GM12878 (cell line): ENCODE results near the gene CLIC3. TPM values are rescaled to one million over a fixed set of nuclear protein-coding genes. Genes with fewer than 3 reads are reported as not detected.

ENCODE experiments used
- ATAC-seq: fragments of 200-7000 bp; cut with Tn5 transposase; 3 replicates; pipeline ENCODE4 v1.9.1; 2020; ENCODE audit warnings: mild to moderate bottlenecking, moderate library complexity
- BruUV-seq: library from RNA; stranded (reverse); fragments of 400-500 nt; replicated peaks from 2 replicates; lab custom pipeline; 2021; lab: Mats Ljungman, UMichigan
- CTCF ChIA-PET: fragments of 300-600 bp; sonication (Branson Sonifier 250); formaldehyde crosslinking; extraction: SDS; loops from one replicate; lab custom pipeline; 2021; ENCODE audit warnings: inconsistent platforms; lab: Yijun Ruan, JAX
- POLR2A ChIA-PET: fragments of 350-600 bp; formaldehyde crosslinking; extraction: SDS; loops from one replicate; lab custom pipeline; 2021; ENCODE audit warnings: inconsistent platforms; lab: Charles Lee
- RAD21 ChIA-PET: fragments of 300-600 bp; sonication (Branson Sonifier 250); formaldehyde crosslinking; loops from one replicate; lab custom pipeline; 2023; ENCODE audit warnings: antibody characterized with exemption; ENCODE audit not compliant: unreplicated experiment; lab: Charles Lee
- SMC1A ChIA-PET: fragments of 300-600 bp; sonication (Branson Sonifier 250); formaldehyde crosslinking; loops from one replicate; lab custom pipeline; 2023; ENCODE audit not compliant: unreplicated experiment, uncharacterized antibody; lab: Charles Lee
- DNase-seq: peaks from one replicate; pipeline ENCODE4 v3.0.0-alpha.2; 2011; ENCODE audit warnings: low read depth, low spot score
- FAIRE-seq: peaks from 3 replicates; lab custom pipeline; 2011; peaks lifted over from hg19 to GRCh38; lab: Jason Lieb, UNC
- H2AFZ ChIP-seq: 2 replicates; pipeline ENCODE4 v1.6.0; 2011; ENCODE audit warnings: low read depth, low read length, control low read depth; ENCODE audit not compliant: control insufficient read depth
- H3K27ac ChIP-seq: 2 replicates; pipeline ENCODE4 v1.5.1; 2011; ENCODE audit warnings: control low read depth; ENCODE audit not compliant: control insufficient read depth, insufficient read depth
- H3K27me3 ChIP-seq, 2 experiments: replicated peaks in 1 of 2; 2 replicates each; pipeline versions ENCODE4 v1.6.0 to v1.6.1; 2011; ENCODE audit warnings: low read length in 1 of 2; ENCODE audit not compliant: control insufficient read depth in 2 of 2, insufficient read depth in 2 of 2
- H3K36me3 ChIP-seq, 2 experiments: 2 replicates each; pipeline ENCODE4 v1.5.1; 2011; ENCODE audit warnings: low read length in 1 of 2; ENCODE audit not compliant: control insufficient read depth in 2 of 2, insufficient read depth in 2 of 2
- H3K4me1 ChIP-seq: 2 replicates; pipeline ENCODE4 v1.6.1; 2011; ENCODE audit warnings: mild to moderate bottlenecking, low read length, moderate library complexity, mixed read lengths; ENCODE audit not compliant: control insufficient read depth, insufficient read depth
- H3K4me2 ChIP-seq: 2 replicates; pipeline ENCODE4 v1.6.0; 2011; ENCODE audit warnings: control low read depth; ENCODE audit not compliant: control insufficient read depth, insufficient read depth
- H3K4me3 ChIP-seq: fragments of 200-600 bp; sonication (generic); 2 replicates; pipeline ENCODE4 v1.5.1; 2016
- H3K79me2 ChIP-seq: 2 replicates; pipeline ENCODE4 v1.6.0; 2011; ENCODE audit warnings: low read length; ENCODE audit not compliant: control insufficient read depth, insufficient read depth
- H3K9ac ChIP-seq: 2 replicates; pipeline ENCODE4 v1.8.0; 2011; ENCODE audit warnings: low read length, control low read depth, mixed read lengths; ENCODE audit not compliant: control insufficient read depth, insufficient read depth
- H3K9me3 ChIP-seq: replicated peaks from 3 replicates; pipeline ENCODE4 v1.5.1; 2011; ENCODE audit warnings: mild to moderate bottlenecking, low read length; ENCODE audit not compliant: control insufficient read depth, insufficient read depth
- H4K20me1 ChIP-seq: 2 replicates; pipeline ENCODE4 v1.6.0; 2011; ENCODE audit not compliant: control insufficient read depth, insufficient read depth
- CHD1 ChIP-seq: IDR thresholded peaks from 2 replicates; pipeline ENCODE4 v1.6.1; 2012; ENCODE audit warnings: low read depth, low read length, improper control_type of control experiment
- ESRRA ChIP-seq: IDR thresholded peaks from 2 replicates; pipeline ENCODE4 v1.6.1; 2012; ENCODE audit warnings: mild to moderate bottlenecking, low read length, improper control_type of control experiment
- GATAD2B ChIP-seq: fragments of 450-650 bp; conservative IDR thresholded peaks from 2 replicates; pipeline ENCODE4 v1.6.1; 2017; ENCODE audit warnings: low read depth, mild to moderate bottlenecking, moderate library complexity
- HSF1 ChIP-seq: fragments of 150-350 bp; IDR thresholded peaks from 2 replicates; pipeline ENCODE4 v1.6.1; 2014; ENCODE audit warnings: mild to moderate bottlenecking, low read depth, low read length
- IKZF2 ChIP-seq, 2 experiments: fragments of 450-650 bp; IDR thresholded peaks; 2 replicates each; pipeline ENCODE4 v1.6.1; 2017; ENCODE audit warnings: mild to moderate bottlenecking in 2 of 2, moderate library complexity in 2 of 2
- MTA3 ChIP-seq: IDR thresholded peaks from 2 replicates; pipeline ENCODE4 v1.6.1; 2012; ENCODE audit warnings: low read length, inconsistent platforms, borderline replicate concordance
- MXI1 ChIP-seq: fragments of 150-350 bp; IDR thresholded peaks from 2 replicates; pipeline ENCODE4 v1.6.1; 2011; ENCODE audit warnings: low read depth, mild to moderate bottlenecking, inconsistent platforms, low read length, improper control_type of control experiment
- MYB ChIP-seq: fragments of 150-350 bp; IDR thresholded peaks from 2 replicates; pipeline ENCODE4 v1.6.1; 2014; ENCODE audit warnings: mild to moderate bottlenecking, low read depth, low read length, borderline replicate concordance
- NFIC ChIP-seq: IDR thresholded peaks from 2 replicates; pipeline ENCODE4 v1.6.1; 2012; ENCODE audit warnings: low read depth, mild to moderate bottlenecking, inconsistent platforms, low read length, moderate library complexity
- PAX5 ChIP-seq: IDR thresholded peaks from 2 replicates; pipeline ENCODE4 v1.6.1; 2011; ENCODE audit warnings: low read depth, low read length, borderline replicate concordance
- POLR2AphosphoS2 ChIP-seq: IDR thresholded peaks from 2 replicates; pipeline ENCODE4 v1.6.1; 2011; ENCODE audit warnings: low read depth, mild to moderate bottlenecking, low read length, improper control_type of control experiment, moderate library complexity
- SMAD5 ChIP-seq: IDR thresholded peaks from 2 replicates; pipeline ENCODE4 v1.6.1; 2016; ENCODE audit warnings: antibody characterized with exemption, low read depth
- SREBF2 ChIP-seq: IDR thresholded peaks from 2 replicates; pipeline ENCODE4 v1.6.1; 2012; ENCODE audit warnings: mild to moderate bottlenecking, low read length
- ZNF217 ChIP-seq: fragments of 450-650 bp; IDR thresholded peaks from 2 replicates; pipeline ENCODE4 v1.6.1; 2017; ENCODE audit warnings: antibody characterized with exemption, mild to moderate bottlenecking
- ZNF274 ChIP-seq: IDR thresholded peaks from one replicate; pipeline ENCODE4 v1.8.0; 2011; ENCODE audit not compliant: insufficient read length, insufficient read depth
- WGBS: methylation state at CpG from one replicate; pipeline ENCODE4 v1.1.6; 2016; ENCODE audit warnings: low lambda C conversion rate; ENCODE audit not compliant: insufficient replicate concordance, insufficient coverage; ENCODE audit errors: missing lambda C conversion rate; 5-methylcytosine and 5-hydroxymethylcytosine counted together
- in situ Hi-C: fragments of 300-500 bp; cut with MboI; formaldehyde crosslinking; loops from 9 replicates; pipeline ENCODE4 v1.14.3; 2018; ENCODE audit warnings: mixed read lengths
- intact Hi-C: fragments of 100-400 bp; cut with micrococcal nuclease; formaldehyde crosslinking; loops from one replicate; pipeline ENCODE4 v1.14.2; 2022; ENCODE audit not compliant: unreplicated experiment
- polyA plus RNA-seq, 11 experiments: library from polyadenylated mRNA; depleted of rRNA in 4 of 11; unstranded in 6 of 11; stranded (reverse) in 5 of 11; fragments of >200 nt; fragmentation: Nextera tagmentation in 4 of 11; fragmentation: Illumina TruSeq in 1 of 11; extraction: Ambion mirVana in 4 of 11; extraction: Trizol in 1 of 11; gene quantifications; 1 replicate in 1 of 11; 2 replicates in 10 of 11; pipeline versions ENCODE4 v1.2.1 to v1.2.3, GENCODE V29; 2011 to 2016; ENCODE audit warnings: inconsistent platforms in 2 of 11, missing spikeins in 2 of 11, low read depth in 1 of 11
- total RNA-seq, 4 experiments: library from RNA; depleted of rRNA in 3 of 4; stranded (reverse); fragments of >200 nt in 3 of 4; fragmentation: Illumina TruSeq in 1 of 4; extraction: Trizol in 1 of 4; gene quantifications; 2 replicates each; pipeline versions ENCODE4 v1.2.1 to v1.2.3, GENCODE V29; 2013 to 2021
- TF ChIP-seq, protein P1 (sequence below): fragments of 450-650 bp; IDR thresholded peaks from 2 replicates; pipeline ENCODE4 v1.6.1; 2017; ENCODE audit warnings: mild to moderate bottlenecking

Gene CLIC3
- total and polyA plus RNA-seq, 10 of the 15 experiments (the other 5 are each of a cell fraction or from before 2014, with no cell fraction given): 0.31 TPM; not detected in 9

- Histone ChIP-seq H3K36me3 (no peaks in the 10 kb centered on the region), H3K9me3 (no peaks in the 10 kb centered on the region), H3K4me2 (no peak overlapping the region), H3K4me3 (no peak overlapping the region), H3K27me3 (peaks cover 5 to 6% of the 10 kb centered on the region in 2 experiments), H3K4me1 (no peaks in the 10 kb centered on the region), H4K20me1 (peaks cover 3% of the 10 kb centered on the region; the same call in 1 of the 2 replicates), H3K79me2 (no peaks in the 10 kb centered on the region), H3K9ac (no peak overlapping the region), H3K27ac (no peak overlapping the region), H2AFZ (no peak overlapping the region)
- intact Hi-C loops: no loop called here
- 38% methylated on average over 17 of the region's 17 CpGs for WGBS
- DNase-seq (no peak), FAIRE-seq (no peak), ATAC-seq (no peak)
- no TSS peak for BruUV-seq
- ChIA-PET RAD21 (no interaction called here), SMC1A (no interaction called here), POLR2A (no interaction called here), CTCF (interaction anchor here (1.0 kb wide), 1 partner anchor 189 kb away, joined by 3 read pairs; no protein-coding TSS in a partner anchor)
- TF ChIP-seq IKZF2 (IDR thresholded peaks at IDR 0.05) (no peak), ZNF217 (no peak), MTA3 (no peak), SMAD5 (no peak), ESRRA (no peak), CHD1 (no peak), GATAD2B (no peak), MYB (no peak), SREBF2 (no peak), PAX5 (no peak), HSF1 (no peak), NFIC (no peak), ZNF274 (no peak), MXI1 (no peak), POLR2AphosphoS2 (no peak)
- TF ChIP-seq, protein P1, sequence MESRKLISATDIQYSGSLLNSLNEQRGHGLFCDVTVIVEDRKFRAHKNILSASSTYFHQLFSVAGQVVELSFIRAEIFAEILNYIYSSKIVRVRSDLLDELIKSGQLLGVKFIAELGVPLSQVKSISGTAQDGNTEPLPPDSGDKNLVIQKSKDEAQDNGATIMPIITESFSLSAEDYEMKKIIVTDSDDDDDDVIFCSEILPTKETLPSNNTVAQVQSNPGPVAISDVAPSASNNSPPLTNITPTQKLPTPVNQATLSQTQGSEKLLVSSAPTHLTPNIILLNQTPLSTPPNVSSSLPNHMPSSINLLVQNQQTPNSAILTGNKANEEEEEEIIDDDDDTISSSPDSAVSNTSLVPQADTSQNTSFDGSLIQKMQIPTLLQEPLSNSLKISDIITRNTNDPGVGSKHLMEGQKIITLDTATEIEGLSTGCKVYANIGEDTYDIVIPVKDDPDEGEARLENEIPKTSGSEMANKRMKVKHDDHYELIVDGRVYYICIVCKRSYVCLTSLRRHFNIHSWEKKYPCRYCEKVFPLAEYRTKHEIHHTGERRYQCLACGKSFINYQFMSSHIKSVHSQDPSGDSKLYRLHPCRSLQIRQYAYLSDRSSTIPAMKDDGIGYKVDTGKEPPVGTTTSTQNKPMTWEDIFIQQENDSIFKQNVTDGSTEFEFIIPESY: no peak
- in situ Hi-C loops: no loop called here
These were observed 14.7 kb downstream of the CLIC3 start for GRCh38 chr9:136981588-136982231.
